HCT116 (cell line): ENCODE results near the gene NOS2. TPM values are rescaled to one million over a fixed set of nuclear protein-coding genes. Genes with fewer than 3 reads are reported as not detected.

Source experiments
- ATAC-seq: fragments of 200-7000 bp; cut with Tn5 transposase; 2 replicates; pipeline ENCODE4 v1.9.1; 2020; ENCODE audit warnings: mild to moderate bottlenecking, moderate library complexity
- BruUV-seq: library from RNA; stranded (reverse); fragments of 400-500 nt; replicated peaks from 2 replicates; lab custom pipeline; 2021; lab: Mats Ljungman, UMichigan
- CTCF ChIA-PET: fragments of 300-600 bp; sonication (Branson Sonifier 250); formaldehyde crosslinking; loops from one replicate; lab custom pipeline; 2021; ENCODE audit warnings: antibody characterized with exemption; lab: Charles Lee
- POLR2A ChIA-PET: fragments of 300-600, 350-600 bp; sonication (Branson Sonifier 250); formaldehyde crosslinking; loops from one replicate; lab custom pipeline; 2021; ENCODE audit warnings: antibody characterized with exemption; lab: Charles Lee
- RAD21 ChIA-PET, 2 experiments: fragments of 300-600 bp; sonication (Branson Sonifier 250); formaldehyde crosslinking; loops; one replicate each; lab custom pipeline; 2023; ENCODE audit warnings: low total read pairs in 2 of 2; ENCODE audit not compliant: uncharacterized antibody in 2 of 2, unreplicated experiment in 2 of 2, low non-redundant PET in 1 of 2; lab: Charles Lee
- DNase-seq: peaks from one replicate; pipeline ENCODE4 v3.0.0-alpha.2; 2010; ENCODE audit warnings: low read depth, low spot score
- H2AFZ ChIP-seq: fragments of 200-600 bp; shearing (Covaris generic), sonication (generic); 2 replicates; pipeline ENCODE4 v1.6.1; 2017; ENCODE audit warnings: low read depth, mixed run types, mixed read lengths, antibody characterized with exemption, low read length; ENCODE audit not compliant: poor library complexity, severe bottlenecking
- H3K27ac ChIP-seq: 2 replicates; pipeline ENCODE4 v1.5.1; 2012; ENCODE audit warnings: low read depth, low read length
- H3K27me3 ChIP-seq: fragments of 200-600 bp; sonication (generic); 2 replicates; pipeline ENCODE4 v1.6.1; 2016; ENCODE audit warnings: mixed run types, low read length, mixed read lengths; ENCODE audit not compliant: insufficient read depth
- H3K36me3 ChIP-seq, 2 experiments: fragments of 200-500 bp in 1 of 2; fragments of 200-600 bp in 1 of 2; sonication (Bioruptor generic) in 1 of 2; sonication (generic) in 1 of 2; 2 replicates each; pipeline versions ENCODE4 v1.5.1 to v1.6.1; 2014 to 2016; ENCODE audit warnings: low read length in 2 of 2, inconsistent platforms in 1 of 2, mixed read lengths in 1 of 2, mixed run types in 1 of 2; ENCODE audit not compliant: insufficient read depth in 2 of 2, control insufficient read depth in 1 of 2
- H3K4me1 ChIP-seq, 2 experiments: fragments of 200-600 bp in 1 of 2; sonication (generic) in 1 of 2; 2 replicates each; pipeline versions ENCODE4 v1.5.1 to v1.6.1; 2012 to 2017; ENCODE audit warnings: low read length in 2 of 2, inconsistent platforms in 1 of 2, mild to moderate bottlenecking in 1 of 2, mixed read lengths in 1 of 2, mixed run types in 1 of 2, moderate library complexity in 1 of 2; ENCODE audit not compliant: insufficient read depth in 2 of 2, control insufficient read depth in 1 of 2
- H3K4me2 ChIP-seq: fragments of 200-600 bp; sonication (generic); 2 replicates; pipeline ENCODE4 v1.6.1; 2017; ENCODE audit warnings: mixed run types, low read length, mixed read lengths
- H3K4me3 ChIP-seq, 2 experiments: fragments of 200-600 bp in 1 of 2; sonication (generic) in 1 of 2; replicated peaks in 1 of 2; 2 replicates each; pipeline ENCODE4 v1.5.1; 2011 to 2016; ENCODE audit warnings: low read length in 2 of 2, control low read depth in 1 of 2, low read depth in 1 of 2, mild to moderate bottlenecking in 1 of 2, mixed read lengths in 1 of 2, mixed run types in 1 of 2
- H3K79me2 ChIP-seq: fragments of 200-600 bp; sonication (generic); 2 replicates; pipeline ENCODE4 v1.6.1; 2017; ENCODE audit warnings: mild to moderate bottlenecking, mixed run types, low read length, moderate library complexity, mixed read lengths; ENCODE audit not compliant: insufficient read depth
- H3K9ac ChIP-seq: fragments of 200-600 bp; sonication (generic); 2 replicates; pipeline ENCODE4 v1.6.1; 2016; ENCODE audit warnings: low read length, mixed read lengths
- H3K9me2 ChIP-seq: fragments of 200-600 bp; sonication (generic), shearing (Covaris generic); 2 replicates; pipeline ENCODE4 v1.6.1; 2017; ENCODE audit warnings: mixed run types, mild to moderate bottlenecking, moderate library complexity; ENCODE audit not compliant: insufficient read depth
- H3K9me3 ChIP-seq, 2 experiments: fragments of 200-500 bp in 1 of 2; fragments of 200-600 bp in 1 of 2; sonication (Bioruptor generic) in 1 of 2; sonication (generic) in 1 of 2; 2 replicates each; pipeline ENCODE4 v1.6.1; 2014 to 2017; ENCODE audit warnings: low read length in 2 of 2, mixed read lengths in 2 of 2, inconsistent platforms in 1 of 2, low read depth in 1 of 2, mild to moderate bottlenecking in 1 of 2, mixed run types in 1 of 2, moderate library complexity in 1 of 2; ENCODE audit not compliant: control insufficient read depth in 1 of 2, insufficient read depth in 1 of 2
- H4K20me1 ChIP-seq: fragments of 200-600 bp; sonication (generic), shearing (Covaris generic); 2 replicates; pipeline ENCODE4 v1.6.1; 2017; ENCODE audit warnings: mixed run types, mild to moderate bottlenecking, moderate library complexity; ENCODE audit not compliant: insufficient read depth
- CEBPB ChIP-seq: IDR thresholded peaks from 2 replicates; pipeline ENCODE4 v1.6.1; 2012; ENCODE audit warnings: low read depth
- EGR1 ChIP-seq: IDR thresholded peaks from 2 replicates; pipeline ENCODE4 v1.6.1; 2012; ENCODE audit warnings: low read depth
- ELF1 ChIP-seq: IDR thresholded peaks from 2 replicates; pipeline ENCODE4 v1.6.1; 2012; ENCODE audit warnings: low read depth, borderline replicate concordance
- EZH2phosphoT487 ChIP-seq: fragments of 200-600 bp; IDR thresholded peaks from 2 replicates; pipeline ENCODE4 v1.6.1; 2018; ENCODE audit warnings: antibody characterized with exemption, borderline replicate concordance
- FOSL1 ChIP-seq: IDR thresholded peaks from 2 replicates; pipeline ENCODE4 v1.6.1; 2012; ENCODE audit warnings: low read depth
- POLR2A ChIP-seq: IDR thresholded peaks from 2 replicates; pipeline ENCODE4 v1.7.0; 2011; ENCODE audit warnings: borderline replicate concordance; ENCODE audit not compliant: insufficient read depth, insufficient read length; ENCODE audit errors: extremely low read depth
- SIN3A ChIP-seq: IDR thresholded peaks from 2 replicates; pipeline ENCODE4 v1.6.1; 2012; ENCODE audit warnings: low read depth
- SRF ChIP-seq: IDR thresholded peaks from 2 replicates; pipeline ENCODE4 v1.6.1; 2012; ENCODE audit warnings: low read depth
- TCF7L2 ChIP-seq: IDR thresholded peaks from 2 replicates; pipeline ENCODE4 v1.7.0; 2011; ENCODE audit warnings: borderline replicate concordance, inconsistent platforms; ENCODE audit not compliant: insufficient read depth, insufficient read length; ENCODE audit errors: extremely low read depth
- YY1 ChIP-seq: IDR thresholded peaks from 2 replicates; pipeline ENCODE4 v1.6.1; 2011; ENCODE audit warnings: low read length, low read depth, moderate library complexity, mild to moderate bottlenecking; ENCODE audit not compliant: insufficient replicate concordance; ENCODE audit errors: extremely low read depth
- ZFX ChIP-seq: fragments of 450-650 bp; IDR thresholded peaks from 2 replicates; pipeline ENCODE4 v1.6.1; 2017
- intact Hi-C: fragments of 100-400 bp; cut with micrococcal nuclease; formaldehyde crosslinking; loops from 2 replicates; pipeline ENCODE4 v1.10.0; 2022
- total RNA-seq: library from RNA; stranded (reverse); gene quantifications from one replicate; pipeline ENCODE4 v1.2.1, GENCODE V29; 2021; ENCODE audit not compliant: unreplicated experiment
- TF ChIP-seq, protein P1 (sequence below), 3 experiments: fragments of 200-600 bp in 1 of 3; sonication (generic) in 1 of 3; IDR thresholded peaks in 2 of 3; conservative IDR thresholded peaks in 1 of 3; 2 replicates each; pipeline ENCODE4 v1.5.1; 2012 to 2017; ENCODE audit warnings: low read depth in 2 of 3, low read length in 2 of 3, antibody characterized with exemption in 1 of 3, borderline replicate concordance in 1 of 3, control low read depth in 1 of 3, mild to moderate bottlenecking in 1 of 3, mixed read lengths in 1 of 3, mixed run types in 1 of 3, moderate library complexity in 1 of 3; ENCODE audit not compliant: insufficient read depth in 1 of 3
- TF ChIP-seq, protein P2 (sequence below): IDR thresholded peaks from 2 replicates; pipeline ENCODE4 v1.6.1; 2012; ENCODE audit warnings: low read depth

Gene NOS2
- total RNA-seq, 1 experiment from 2014 or later, result 0.07 TPM

DNA sequence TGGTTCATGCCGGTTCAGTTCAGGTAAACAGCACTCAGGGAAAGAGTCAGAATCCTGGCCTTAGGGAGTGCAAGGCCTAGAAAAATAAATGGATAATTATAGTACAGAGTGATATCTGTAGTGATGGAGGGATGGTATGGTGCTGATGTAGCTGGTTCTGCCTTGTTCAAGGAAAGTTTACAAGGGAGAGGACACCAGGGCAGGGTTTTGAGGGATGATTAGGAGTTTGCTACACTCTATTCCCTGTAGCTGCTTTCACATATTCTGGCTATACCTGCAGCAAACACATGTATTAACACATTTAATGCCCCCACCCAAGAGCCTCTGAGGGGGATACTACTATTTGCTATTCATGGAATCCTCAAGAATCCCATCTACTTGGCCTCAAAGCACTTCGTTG lies 1.7 kb upstream of the NOS2 start:
- no TSS peak for BruUV-seq
- Histone ChIP-seq H3K79me2 (no peaks in the 10 kb centered on the region), H3K27me3 (no peaks in the 10 kb centered on the region), H3K9ac (no peak overlapping the region), H3K9me3 (no peaks in the 10 kb centered on the region), H3K27ac (no peak overlapping the region), H3K36me3 (no peaks in the 10 kb centered on the region), H4K20me1 (no peaks in the 10 kb centered on the region), H3K4me1 (peaks cover 8 to 21% of the 10 kb centered on the region in 2 experiments), H3K4me3 (no peak overlapping the region), H2AFZ (no peak overlapping the region), H3K4me2 (no peak overlapping the region), H3K9me2 (no peaks in the 10 kb centered on the region)
- intact Hi-C loops, result no loop called here
- CTCF ChIA-PET, result no interaction called here
- RAD21 ChIA-PET, result no interaction called here
- DNase-seq (no peak), ATAC-seq (no peak)
- TF ChIP-seq SRF (no peak), FOSL1 (no peak), TCF7L2 (no peak), YY1 (no peak), CEBPB (no peak), SIN3A (no peak), ELF1 (no peak), EGR1 (no peak)
- TF ChIP-seq, protein P1, sequence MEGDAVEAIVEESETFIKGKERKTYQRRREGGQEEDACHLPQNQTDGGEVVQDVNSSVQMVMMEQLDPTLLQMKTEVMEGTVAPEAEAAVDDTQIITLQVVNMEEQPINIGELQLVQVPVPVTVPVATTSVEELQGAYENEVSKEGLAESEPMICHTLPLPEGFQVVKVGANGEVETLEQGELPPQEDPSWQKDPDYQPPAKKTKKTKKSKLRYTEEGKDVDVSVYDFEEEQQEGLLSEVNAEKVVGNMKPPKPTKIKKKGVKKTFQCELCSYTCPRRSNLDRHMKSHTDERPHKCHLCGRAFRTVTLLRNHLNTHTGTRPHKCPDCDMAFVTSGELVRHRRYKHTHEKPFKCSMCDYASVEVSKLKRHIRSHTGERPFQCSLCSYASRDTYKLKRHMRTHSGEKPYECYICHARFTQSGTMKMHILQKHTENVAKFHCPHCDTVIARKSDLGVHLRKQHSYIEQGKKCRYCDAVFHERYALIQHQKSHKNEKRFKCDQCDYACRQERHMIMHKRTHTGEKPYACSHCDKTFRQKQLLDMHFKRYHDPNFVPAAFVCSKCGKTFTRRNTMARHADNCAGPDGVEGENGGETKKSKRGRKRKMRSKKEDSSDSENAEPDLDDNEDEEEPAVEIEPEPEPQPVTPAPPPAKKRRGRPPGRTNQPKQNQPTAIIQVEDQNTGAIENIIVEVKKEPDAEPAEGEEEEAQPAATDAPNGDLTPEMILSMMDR (IDR thresholded peaks at IDR 0.05 in 2 of 3, conservative IDR thresholded peaks at IDR 0.05 in 1 of 3; ENCODE audit: borderline replicate concordance in 1 of 3, insufficient read depth in 1 of 3, low read depth in 2 of 3, low read length in 2 of 3), result no peak
- POLR2A ChIA-PET, result no interaction called here

- H3K4me1 ChIP-seq, result peaks cover 4 to 13% of the 10 kb centered on the region in 2 experiments; a peak in 2 of 4 replicates
These were observed 2.0 kb downstream of the NOS2 start for GRCh38 chr17:27798376-27798775.

More at GRCh38 chr17:27798376-27798775, 2.0 kb downstream of the NOS2 start:
- ChIA-PET RAD21 (no interaction called here), CTCF (no interaction called here), POLR2A (no interaction called here)
- H3K9me2 ChIP-seq, result no peaks in the 10 kb centered on the region
- BruUV-seq, result no TSS peak
- no peak overlapping the region for H2AFZ ChIP-seq
- ATAC-seq (no peak), DNase-seq (no peak)
- TF ChIP-seq, protein P2, sequence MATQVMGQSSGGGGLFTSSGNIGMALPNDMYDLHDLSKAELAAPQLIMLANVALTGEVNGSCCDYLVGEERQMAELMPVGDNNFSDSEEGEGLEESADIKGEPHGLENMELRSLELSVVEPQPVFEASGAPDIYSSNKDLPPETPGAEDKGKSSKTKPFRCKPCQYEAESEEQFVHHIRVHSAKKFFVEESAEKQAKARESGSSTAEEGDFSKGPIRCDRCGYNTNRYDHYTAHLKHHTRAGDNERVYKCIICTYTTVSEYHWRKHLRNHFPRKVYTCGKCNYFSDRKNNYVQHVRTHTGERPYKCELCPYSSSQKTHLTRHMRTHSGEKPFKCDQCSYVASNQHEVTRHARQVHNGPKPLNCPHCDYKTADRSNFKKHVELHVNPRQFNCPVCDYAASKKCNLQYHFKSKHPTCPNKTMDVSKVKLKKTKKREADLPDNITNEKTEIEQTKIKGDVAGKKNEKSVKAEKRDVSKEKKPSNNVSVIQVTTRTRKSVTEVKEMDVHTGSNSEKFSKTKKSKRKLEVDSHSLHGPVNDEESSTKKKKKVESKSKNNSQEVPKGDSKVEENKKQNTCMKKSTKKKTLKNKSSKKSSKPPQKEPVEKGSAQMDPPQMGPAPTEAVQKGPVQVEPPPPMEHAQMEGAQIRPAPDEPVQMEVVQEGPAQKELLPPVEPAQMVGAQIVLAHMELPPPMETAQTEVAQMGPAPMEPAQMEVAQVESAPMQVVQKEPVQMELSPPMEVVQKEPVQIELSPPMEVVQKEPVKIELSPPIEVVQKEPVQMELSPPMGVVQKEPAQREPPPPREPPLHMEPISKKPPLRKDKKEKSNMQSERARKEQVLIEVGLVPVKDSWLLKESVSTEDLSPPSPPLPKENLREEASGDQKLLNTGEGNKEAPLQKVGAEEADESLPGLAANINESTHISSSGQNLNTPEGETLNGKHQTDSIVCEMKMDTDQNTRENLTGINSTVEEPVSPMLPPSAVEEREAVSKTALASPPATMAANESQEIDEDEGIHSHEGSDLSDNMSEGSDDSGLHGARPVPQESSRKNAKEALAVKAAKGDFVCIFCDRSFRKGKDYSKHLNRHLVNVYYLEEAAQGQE, result no peak
- TF ChIP-seq ZFX, result no peak
- TF ChIP-seq ELF1, result no peak
- TF ChIP-seq EZH2phosphoT487, result no peak
- no peak for TF ChIP-seq POLR2A
- TF ChIP-seq, protein P1 (IDR thresholded peaks at IDR 0.05 in 2 of 3, conservative IDR thresholded peaks at IDR 0.05 in 1 of 3; ENCODE audit: borderline replicate concordance in 1 of 3, insufficient read depth in 1 of 3, low read depth in 2 of 3, low read length in 2 of 3), result no peak
- no peak for TF ChIP-seq SIN3A
- no peaks in the 10 kb centered on the region for H3K27me3 ChIP-seq
- H3K9ac ChIP-seq, result no peak overlapping the region
- no peaks in the 10 kb centered on the region for H3K36me3 ChIP-seq
- no peak overlapping the region; the same call in 1 of the 2 replicates for H3K4me2 ChIP-seq
- no peaks in the 10 kb centered on the region for H3K79me2 ChIP-seq
- H3K27ac ChIP-seq, result no peak overlapping the region
- H3K4me3 ChIP-seq, result no peak overlapping the region
- H3K9me3 ChIP-seq, result no peaks in the 10 kb centered on the region
- H4K20me1 ChIP-seq, result no peaks in the 10 kb centered on the region
- intact Hi-C loops, result no loop called here
